ENCODE measurements around the gene ADGRB3.

ADGRB3 gene

DNA sequence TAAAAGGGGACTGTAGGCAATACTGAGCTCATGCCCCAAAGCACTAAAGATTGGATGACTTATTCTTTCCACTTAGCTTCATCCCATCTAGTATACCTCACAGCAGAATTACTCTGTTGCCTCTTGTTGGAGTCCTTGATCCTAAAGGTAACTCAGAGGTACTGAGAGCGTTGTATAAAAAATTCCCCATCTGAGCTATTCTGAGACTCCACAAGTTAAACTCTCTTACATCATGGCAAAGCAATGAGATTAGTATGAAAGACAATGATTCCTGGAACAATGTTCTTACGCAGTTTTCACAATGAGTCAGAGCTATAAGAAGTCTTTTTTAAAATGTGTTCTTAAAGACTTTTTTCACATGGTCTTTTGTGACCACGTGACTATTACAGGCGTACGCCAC, 370.1 kb downstream of the ADGRB3 start:
- H3K4me3 ChIP-seq (ENCODE audit: low read depth, low read length) = no peak overlapping the region
- TF ChIP-seq, protein P1, sequence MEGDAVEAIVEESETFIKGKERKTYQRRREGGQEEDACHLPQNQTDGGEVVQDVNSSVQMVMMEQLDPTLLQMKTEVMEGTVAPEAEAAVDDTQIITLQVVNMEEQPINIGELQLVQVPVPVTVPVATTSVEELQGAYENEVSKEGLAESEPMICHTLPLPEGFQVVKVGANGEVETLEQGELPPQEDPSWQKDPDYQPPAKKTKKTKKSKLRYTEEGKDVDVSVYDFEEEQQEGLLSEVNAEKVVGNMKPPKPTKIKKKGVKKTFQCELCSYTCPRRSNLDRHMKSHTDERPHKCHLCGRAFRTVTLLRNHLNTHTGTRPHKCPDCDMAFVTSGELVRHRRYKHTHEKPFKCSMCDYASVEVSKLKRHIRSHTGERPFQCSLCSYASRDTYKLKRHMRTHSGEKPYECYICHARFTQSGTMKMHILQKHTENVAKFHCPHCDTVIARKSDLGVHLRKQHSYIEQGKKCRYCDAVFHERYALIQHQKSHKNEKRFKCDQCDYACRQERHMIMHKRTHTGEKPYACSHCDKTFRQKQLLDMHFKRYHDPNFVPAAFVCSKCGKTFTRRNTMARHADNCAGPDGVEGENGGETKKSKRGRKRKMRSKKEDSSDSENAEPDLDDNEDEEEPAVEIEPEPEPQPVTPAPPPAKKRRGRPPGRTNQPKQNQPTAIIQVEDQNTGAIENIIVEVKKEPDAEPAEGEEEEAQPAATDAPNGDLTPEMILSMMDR (IDR thresholded peaks at IDR 0.05; ENCODE audit: low read depth, low read length) = no peak

DNA sequence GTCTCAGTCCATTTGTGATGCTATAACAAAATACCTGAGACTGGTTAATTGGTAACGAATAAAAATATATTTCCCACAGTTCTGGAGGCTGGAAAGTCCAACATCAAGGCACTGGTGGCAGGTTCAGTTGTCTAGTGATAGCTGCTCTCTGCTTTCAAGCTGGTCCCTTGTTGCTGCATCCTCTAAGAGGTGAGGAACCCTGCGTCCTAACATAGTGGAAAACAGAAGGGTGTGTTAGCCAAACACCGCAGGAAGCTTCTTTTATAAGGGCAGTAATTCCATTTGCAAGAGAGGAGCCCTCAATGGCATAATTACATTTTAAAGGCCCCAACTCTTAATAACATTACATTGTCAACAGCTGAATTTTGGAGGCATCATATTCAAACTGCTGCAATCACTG, 372.7 kb downstream of the ADGRB3 start:
- H3K4me3 ChIP-seq (ENCODE audit: low read depth, low read length) = no peak overlapping the region
- TF ChIP-seq, protein P1 (IDR thresholded peaks at IDR 0.05; ENCODE audit: low read depth, low read length) = no peak

DNA sequence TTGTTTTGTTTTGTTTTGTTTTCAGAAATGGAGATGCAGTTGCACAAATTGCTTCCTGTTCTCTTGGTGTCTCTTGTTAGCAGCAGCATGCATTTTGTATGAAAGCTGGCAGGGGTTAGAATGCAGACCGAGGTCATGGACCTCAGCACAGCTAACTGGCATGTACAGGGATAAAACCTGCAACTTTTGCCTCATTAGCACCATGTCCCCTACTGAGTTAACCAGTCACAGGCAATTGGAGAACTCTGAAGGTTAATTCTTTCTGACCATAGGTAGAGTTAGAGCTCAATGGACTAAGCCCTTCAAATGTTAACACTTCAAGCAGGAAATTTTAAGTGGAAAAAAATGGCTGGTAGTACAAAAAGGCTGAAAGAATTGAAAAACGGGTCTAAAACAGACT, 377.1 kb downstream of the ADGRB3 start:
- TF ChIP-seq, protein P1 (IDR thresholded peaks at IDR 0.05; ENCODE audit: low read depth, low read length) = no peak
- no peak overlapping the region for H3K4me3 ChIP-seq (ENCODE audit: low read depth, low read length)

DNA sequence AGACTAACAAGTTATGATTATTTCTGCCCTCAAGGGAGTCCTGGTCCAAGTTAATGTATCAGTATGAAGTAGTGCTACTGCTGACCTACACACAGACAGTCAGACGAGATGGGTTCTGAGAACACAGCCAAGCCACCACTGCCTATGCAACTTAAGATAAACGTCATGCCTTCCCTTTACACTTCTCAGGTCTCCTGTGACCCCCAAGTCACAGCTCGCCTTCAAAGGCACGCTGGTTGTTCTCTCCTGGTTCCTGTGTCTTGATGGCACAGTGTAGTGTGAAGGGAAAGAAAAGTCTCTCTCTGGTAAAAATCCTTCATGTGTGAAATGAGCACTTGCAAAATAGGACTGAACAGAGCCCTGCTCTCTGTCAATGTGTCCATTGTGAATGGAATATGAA, 377.8 kb downstream of the ADGRB3 start:
- TF ChIP-seq, protein P1 (IDR thresholded peaks at IDR 0.05; ENCODE audit: low read depth, low read length) = no peak
- H3K4me3 ChIP-seq (ENCODE audit: low read depth, low read length) = no peak overlapping the region

DNA sequence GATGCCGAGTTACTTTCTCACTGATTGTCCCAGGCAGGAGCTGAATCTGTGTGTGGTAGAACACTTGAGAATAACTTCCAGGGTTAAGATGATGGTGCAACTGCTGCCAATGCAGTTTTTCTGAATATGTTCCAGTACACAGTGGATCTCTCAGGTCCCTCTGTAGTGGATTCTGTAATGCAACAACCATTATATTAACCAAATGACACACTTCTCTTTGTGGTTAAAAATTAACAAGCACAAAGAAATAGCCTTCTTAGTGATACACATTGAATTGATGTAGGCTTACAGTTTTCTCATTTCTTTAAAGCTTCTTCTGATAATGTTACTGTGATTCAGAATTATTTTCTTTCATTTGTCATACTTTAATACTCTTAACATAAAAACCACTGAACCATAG, 383.8 kb downstream of the ADGRB3 start:
- H3K4me3 ChIP-seq (ENCODE audit: low read depth, low read length) = no peak overlapping the region
- TF ChIP-seq, protein P1 (IDR thresholded peaks at IDR 0.05; ENCODE audit: low read depth, low read length) = no peak

DNA sequence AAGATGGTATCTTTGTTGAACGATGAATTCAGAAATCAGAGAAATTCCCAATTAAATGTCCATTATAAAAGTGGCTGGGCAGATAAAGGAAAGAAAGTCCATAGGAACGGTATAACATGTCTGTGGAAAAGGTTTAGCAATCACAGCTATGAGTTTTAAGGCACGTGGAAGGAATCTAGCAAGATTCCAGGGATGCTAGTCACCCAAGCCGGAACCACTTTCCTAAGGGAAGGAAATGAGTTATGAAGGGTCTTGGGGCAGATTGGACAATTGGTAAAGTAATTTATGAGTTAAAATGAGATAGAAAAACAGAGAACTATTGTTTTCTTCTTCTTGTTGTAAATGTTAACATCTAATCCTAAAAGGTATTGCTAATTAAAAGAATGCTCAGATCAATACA, 384.8 kb downstream of the ADGRB3 start:
- H3K4me3 ChIP-seq (ENCODE audit: low read depth, low read length) = no peak overlapping the region
- TF ChIP-seq, protein P1 (IDR thresholded peaks at IDR 0.05; ENCODE audit: low read depth, low read length) = no peak

DNA sequence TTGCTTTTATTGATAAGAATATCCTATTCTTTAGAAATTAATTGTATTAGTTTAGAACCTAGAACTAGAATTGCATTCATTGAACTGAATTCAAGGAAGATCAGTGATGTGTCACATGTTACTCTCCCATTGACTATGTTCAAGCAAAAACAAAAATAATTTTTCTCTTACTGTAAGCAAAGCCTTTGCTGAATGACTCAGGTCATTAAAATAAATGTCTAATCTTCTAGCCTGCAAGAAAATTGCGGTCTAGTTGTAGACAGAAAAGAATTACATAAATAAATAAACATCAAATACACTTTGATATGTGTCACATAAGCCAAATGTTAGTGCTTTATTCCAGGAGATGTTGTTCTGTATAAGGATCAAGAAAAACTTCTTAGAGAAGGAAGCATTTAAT, 387.9 kb downstream of the ADGRB3 start:
- TF ChIP-seq, protein P1 (IDR thresholded peaks at IDR 0.05; ENCODE audit: low read depth, low read length) = no peak
- H3K4me3 ChIP-seq (ENCODE audit: low read depth, low read length) = no peak overlapping the region
